Panc1 (cell line): Measurements from ENCODE around the gene COL26A1. TPM values are rescaled to one million over a fixed set of nuclear protein-coding genes. Genes with fewer than 3 reads are reported as not detected.
A peak's percentile ranks its signal among the peaks of the same experiment; 100 is the strongest.
"Not testable (repeated sequence)": the region's sequence is repeated elsewhere in the genome, so short reads cannot be mapped to it uniquely, and the experiment has no call there.

Source experiments
- ATAC-seq: fragments of 200-7000 bp; cut with Tn5 transposase; 2 replicates; pipeline ENCODE4 v1.9.1; 2020; ENCODE audit warnings: mild to moderate bottlenecking, moderate library complexity
- BruUV-seq: library from RNA; stranded (reverse); fragments of 400-500 nt; replicated peaks from 2 replicates; lab custom pipeline; 2021; lab: Mats Ljungman, UMichigan
- CTCF ChIA-PET: fragments of 300-600 bp; sonication (Branson Sonifier 250); formaldehyde crosslinking; loops from one replicate; lab custom pipeline; 2022; ENCODE audit warnings: antibody characterized with exemption; lab: Charles Lee
- POLR2A ChIA-PET: fragments of 300-600 bp; sonication (Branson Sonifier 250); formaldehyde crosslinking; loops from one replicate; lab custom pipeline; 2022; ENCODE audit warnings: antibody characterized with exemption; lab: Charles Lee
- DNase-seq: peaks from one replicate; pipeline ENCODE4 v3.0.0-alpha.2; 2010; ENCODE audit warnings: low read depth, low spot score
- H3K27ac ChIP-seq: 2 replicates; pipeline ENCODE4 v1.5.1; 2011; ENCODE audit warnings: mild to moderate bottlenecking, low read length, inconsistent platforms
- H3K27me3 ChIP-seq: fragments of 200-500 bp; sonication (Bioruptor generic); 2 replicates; pipeline ENCODE4 v1.6.0; 2014; ENCODE audit warnings: low read length, inconsistent platforms; ENCODE audit not compliant: control insufficient read depth, insufficient read depth
- H3K36me3 ChIP-seq: fragments of 200-500 bp; sonication (Bioruptor generic); 2 replicates; pipeline ENCODE4 v1.5.1; 2014; ENCODE audit warnings: inconsistent platforms, mild to moderate bottlenecking, low read length, moderate library complexity; ENCODE audit not compliant: control insufficient read depth, insufficient read depth
- H3K4me1 ChIP-seq: 2 replicates; pipeline ENCODE4 v1.5.1; 2011; ENCODE audit warnings: inconsistent platforms, mild to moderate bottlenecking, low read length, moderate library complexity; ENCODE audit not compliant: control insufficient read depth, insufficient read depth
- H3K4me3 ChIP-seq, 2 experiments: 2 replicates each; pipeline ENCODE4 v1.5.1; 2011 to 2012; ENCODE audit warnings: low read depth in 2 of 2, low read length in 2 of 2, mild to moderate bottlenecking in 2 of 2, inconsistent platforms in 1 of 2, moderate library complexity in 1 of 2
- H3K9me3 ChIP-seq: fragments of 200-500 bp; sonication (Bioruptor generic); 2 replicates; pipeline ENCODE4 v1.5.1; 2014; ENCODE audit warnings: low read depth, mild to moderate bottlenecking, inconsistent platforms, low read length, moderate library complexity; ENCODE audit not compliant: control insufficient read depth, insufficient read depth
- CTCF ChIP-seq: fragments of 450-650 bp; IDR thresholded peaks from 2 replicates; pipeline ENCODE4 v1.5.1; 2017; ENCODE audit warnings: mild to moderate bottlenecking
- POLR2AphosphoS5 ChIP-seq: IDR thresholded peaks from 2 replicates; pipeline ENCODE4 v1.6.1; 2012; ENCODE audit warnings: mild to moderate bottlenecking, low read depth, low read length, moderate library complexity
- REST ChIP-seq, 2 experiments: IDR thresholded peaks; 2 replicates each; pipeline ENCODE4 v1.6.1; 2011 to 2012; ENCODE audit warnings: low read depth in 2 of 2, control low read depth in 1 of 2, low read length in 1 of 2, mild to moderate bottlenecking in 1 of 2, moderate library complexity in 1 of 2; ENCODE audit not compliant: insufficient read depth in 1 of 2
- SIN3A ChIP-seq: IDR thresholded peaks from 2 replicates; pipeline ENCODE4 v1.6.1; 2012; ENCODE audit warnings: low read depth, mild to moderate bottlenecking, low read length, moderate library complexity, borderline replicate concordance; ENCODE audit not compliant: insufficient read depth
- TCF7L2 ChIP-seq: IDR thresholded peaks from 2 replicates; pipeline ENCODE4 v1.6.1; 2011; ENCODE audit warnings: mild to moderate bottlenecking, low read depth, low read length, inconsistent platforms
- in situ Hi-C: cut with HindIII; loops from 2 replicates; pipeline ENCODE4 v1.10.0; 2016; ENCODE audit warnings: low sequenced_read_pairs, low pct_unique_long_range_greater_than_20kb
- intact Hi-C: fragments of 100-400 bp; cut with micrococcal nuclease; formaldehyde crosslinking; loops from one replicate; pipeline ENCODE4 v1.10.0; 2022; ENCODE audit not compliant: unreplicated experiment
- total RNA-seq: library from RNA; stranded (reverse); gene quantifications from one replicate; pipeline ENCODE4 v1.2.1, GENCODE V29; 2021; ENCODE audit not compliant: unreplicated experiment

The COL26A1 gene
- total RNA-seq, 1 experiment from 2014 or later, result 25.8 TPM

- ChIA-PET POLR2A (no interaction called here), CTCF (no interaction called here)
- Histone ChIP-seq H3K27me3 (no peaks in the 10 kb centered on the region), H3K4me1 (no peaks in the 10 kb centered on the region), H3K36me3 (no peaks in the 10 kb centered on the region), H3K9me3 (no peaks in the 10 kb centered on the region), H3K4me3 (no peak overlapping the region), H3K27ac (no peak overlapping the region)
- in situ Hi-C loops (no loop called here), intact Hi-C loops (no loop called here)
- no peak for DNase-seq
- TSS peak; percentile 25 for BruUV-seq
- no peak for TF ChIP-seq CTCF
- no peak for TF ChIP-seq POLR2AphosphoS5
- no peak for TF ChIP-seq REST (IDR thresholded peaks at IDR 0.05; ENCODE audit: insufficient read depth in 1 of 2, low read depth in 2 of 2, low read length in 1 of 2)
- TF ChIP-seq SIN3A, result no peak
- no peak for TF ChIP-seq TCF7L2
- ATAC-seq, result no peak
Observed at GRCh38 chr7:101432316-101432715, 69.6 kb downstream of the COL26A1 start.

GRCh38 chr7:101433688-101434087 is 71.0 kb downstream of the COL26A1 start:
- no peak overlapping the region for H3K4me3 ChIP-seq
- no TSS peak for BruUV-seq
- intact Hi-C loops (no loop called here), in situ Hi-C loops (no loop called here)
- CTCF ChIA-PET, result no interaction called here
- no peak overlapping the region for H3K27ac ChIP-seq
- no peaks in the 10 kb centered on the region for H3K36me3 ChIP-seq
- POLR2A ChIA-PET, result no interaction called here
- no peaks in the 10 kb centered on the region for H3K27me3 ChIP-seq
- DNase-seq (no peak), ATAC-seq (no peak)
- TF ChIP-seq TCF7L2 (no peak), POLR2AphosphoS5 (no peak), CTCF (no peak), REST (IDR thresholded peaks at IDR 0.05; ENCODE audit: insufficient read depth in 1 of 2, low read depth in 2 of 2, low read length in 1 of 2) (no peak), SIN3A (no peak)
- no peaks in the 10 kb centered on the region for H3K9me3 ChIP-seq
- H3K4me1 ChIP-seq, result no peaks in the 10 kb centered on the region

GRCh38 chr7:101434155-101434554 is 71.5 kb downstream of the COL26A1 start:
- H3K36me3 ChIP-seq, intact Hi-C loops, DNase-seq, in situ Hi-C loops, H3K27me3 ChIP-seq, CTCF ChIA-PET, BruUV-seq, H3K4me1 ChIP-seq, H3K27ac ChIP-seq, H3K9me3 ChIP-seq, ATAC-seq, H3K4me3 ChIP-seq: not testable (repeated sequence)
- POLR2A ChIA-PET, result interaction anchor here (0.7 kb wide), 1 partner anchor 45 kb away, joined by 11 read pairs; no protein-coding TSS in a partner anchor
